IMR-90 (cell line): ENCODE measurements around the gene PARL. TPM values are rescaled to one million over a fixed set of nuclear protein-coding genes. Genes with fewer than 3 reads are reported as not detected.

Experiments used
- ATAC-seq: fragments of 200-7000 bp; cut with Tn5 transposase; 2 replicates; pipeline ENCODE4 v1.9.1; 2020; ENCODE audit warnings: low read depth, mild to moderate bottlenecking, moderate library complexity
- BruUV-seq: library from RNA; stranded (reverse); fragments of 400-500 nt; replicated peaks from 2 replicates; lab custom pipeline; 2021; lab: Mats Ljungman, UMichigan
- CTCF ChIA-PET: fragments of 300-600 bp; formaldehyde crosslinking; extraction: SDS; loops from one replicate; lab custom pipeline; 2021; ENCODE audit warnings: antibody characterized with exemption; lab: Yijun Ruan, JAX
- POLR2A ChIA-PET: fragments of 300-600 bp; sonication (Branson Sonifier 250); formaldehyde crosslinking; loops from one replicate; lab custom pipeline; 2022; ENCODE audit warnings: antibody characterized with exemption; ENCODE audit not compliant: unreplicated experiment; lab: Charles Lee
- DNase-seq: peaks from one replicate; pipeline ENCODE4 v3.0.0; 2013
- H2AFZ ChIP-seq: replicated peaks from 2 replicates; pipeline ENCODE3; 2013; ENCODE audit warnings: low read length, mild to moderate bottlenecking; ENCODE audit not compliant: poor library complexity
- H2AK5ac ChIP-seq: 2 replicates; pipeline ENCODE4 v1.6.1; 2013; ENCODE audit warnings: low read depth, low read length, inconsistent platforms
- H2AK9ac ChIP-seq: replicated peaks from 2 replicates; pipeline ENCODE3; 2013; ENCODE audit warnings: mild to moderate bottlenecking, low read depth, low read length, moderate library complexity; ENCODE audit not compliant: poor library complexity
- H2BK120ac ChIP-seq: 2 replicates; pipeline ENCODE4 v1.6.1; 2013; ENCODE audit warnings: low read depth, low read length, inconsistent platforms
- H2BK15ac ChIP-seq: 3 replicates; pipeline ENCODE4 v1.6.1; 2013; ENCODE audit warnings: low read depth, low read length, inconsistent platforms
- H2BK20ac ChIP-seq: 2 replicates; pipeline ENCODE4 v1.6.1; 2013; ENCODE audit warnings: low read depth, mild to moderate bottlenecking, inconsistent platforms, low read length, moderate library complexity
- H2BK5ac ChIP-seq: 2 replicates; pipeline ENCODE4 v1.6.1; 2013; ENCODE audit warnings: mild to moderate bottlenecking, low read depth, low read length, inconsistent platforms; ENCODE audit not compliant: poor library complexity, severe bottlenecking
- H3K14ac ChIP-seq: replicated peaks from 2 replicates; pipeline ENCODE4 v1.6.1; 2013; ENCODE audit warnings: low read depth, low read length, inconsistent platforms
- H3K18ac ChIP-seq: 2 replicates; pipeline ENCODE4 v1.6.1; 2013; ENCODE audit warnings: low read depth, low read length, control low read depth
- H3K23ac ChIP-seq: 2 replicates; pipeline ENCODE4 v1.6.1; 2013; ENCODE audit warnings: low read depth, low read length, inconsistent platforms
- H3K27ac ChIP-seq: 2 replicates; pipeline ENCODE4 v1.5.1; 2013; ENCODE audit warnings: mild to moderate bottlenecking, control low read depth, low read length; ENCODE audit not compliant: insufficient read depth
- H3K27me3 ChIP-seq: 2 replicates; pipeline ENCODE4 v1.6.1; 2013; ENCODE audit warnings: low read length; ENCODE audit not compliant: control insufficient read depth, insufficient read depth
- H3K36me3 ChIP-seq: 2 replicates; pipeline ENCODE4 v1.6.1; 2013; ENCODE audit warnings: low read length, mixed read lengths; ENCODE audit not compliant: control insufficient read depth, insufficient read depth
- H3K4ac ChIP-seq: 2 replicates; pipeline ENCODE4 v1.6.1; 2013; ENCODE audit warnings: low read depth, low read length, inconsistent platforms
- H3K4me1 ChIP-seq: 2 replicates; pipeline ENCODE4 v1.6.1; 2013; ENCODE audit warnings: low read length, mixed read lengths; ENCODE audit not compliant: control insufficient read depth, insufficient read depth
- H3K4me2 ChIP-seq: 2 replicates; pipeline ENCODE4 v1.6.1; 2013; ENCODE audit warnings: low read depth, mild to moderate bottlenecking, control low read depth, low read length, moderate library complexity
- H3K4me3 ChIP-seq: 2 replicates; pipeline ENCODE4 v1.5.1; 2013; ENCODE audit warnings: low read depth, mild to moderate bottlenecking, control low read depth, low read length, moderate library complexity; ENCODE audit not compliant: insufficient read depth
- H3K56ac ChIP-seq: 2 replicates; pipeline ENCODE4 v1.6.1; 2013; ENCODE audit warnings: low read length, inconsistent platforms; ENCODE audit not compliant: insufficient read depth; ENCODE audit errors: extremely low read depth
- H3K79me1 ChIP-seq, 2 experiments: 2 replicates each; pipeline ENCODE4 v1.6.1; 2013; ENCODE audit warnings: low read length in 2 of 2, inconsistent platforms in 1 of 2, low read depth in 1 of 2
- H3K9ac ChIP-seq: 2 replicates; pipeline ENCODE4 v1.6.1; 2013; ENCODE audit warnings: low read depth, low read length, control low read depth
- H3K9me1 ChIP-seq: 2 replicates; pipeline ENCODE4 v1.6.1; 2013; ENCODE audit warnings: low read length, inconsistent platforms; ENCODE audit not compliant: insufficient read depth
- H3K9me3 ChIP-seq: 2 replicates; pipeline ENCODE4 v1.6.1; 2013; ENCODE audit warnings: low read length; ENCODE audit not compliant: control insufficient read depth, insufficient read depth
- H4K20me1 ChIP-seq: 2 replicates; pipeline ENCODE4 v1.6.1; 2013; ENCODE audit warnings: low read length, inconsistent platforms; ENCODE audit not compliant: insufficient read depth
- H4K5ac ChIP-seq: 2 replicates; pipeline ENCODE4 v1.6.1; 2013; ENCODE audit warnings: mild to moderate bottlenecking, low read depth, low read length, control low read depth
- H4K8ac ChIP-seq, 2 experiments: 2 replicates each; pipeline ENCODE4 v1.6.1; 2013; ENCODE audit warnings: low read depth in 2 of 2, low read length in 2 of 2, control low read depth in 1 of 2, inconsistent platforms in 1 of 2
- H4K91ac ChIP-seq: 2 replicates; pipeline ENCODE4 v1.6.1; 2013; ENCODE audit warnings: low read depth, low read length, inconsistent platforms; ENCODE audit not compliant: insufficient read depth
- FOS ChIP-seq: fragments of 150-350 bp; IDR thresholded peaks from 2 replicates; pipeline ENCODE4 v1.6.1; 2016; ENCODE audit warnings: low read depth, low read length
- MAZ ChIP-seq: IDR thresholded peaks from 2 replicates; pipeline ENCODE4 v1.6.1; 2012; ENCODE audit warnings: low read depth, mild to moderate bottlenecking, low read length, improper control_type of control experiment, moderate library complexity, borderline replicate concordance
- MXI1 ChIP-seq: IDR thresholded peaks from 2 replicates; pipeline ENCODE4 v1.6.1; 2012; ENCODE audit warnings: low read depth, mild to moderate bottlenecking, low read length, moderate library complexity, borderline replicate concordance
- RAD21 ChIP-seq: IDR thresholded peaks from 2 replicates; pipeline ENCODE4 v1.6.1; 2012; ENCODE audit warnings: low read length, improper control_type of control experiment
- SMC3 ChIP-seq: fragments of 150-350 bp; IDR thresholded peaks from 2 replicates; pipeline ENCODE4 v1.6.1; 2016; ENCODE audit warnings: low read depth, mild to moderate bottlenecking, antibody characterized with exemption, low read length, moderate library complexity
- WGBS, 2 experiments: methylation state at CpG; one replicate each; pipeline versions ENCODE4 v1.1.5 to v1.1.7; 2013; ENCODE audit warnings: missing lambda C conversion rate in 2 of 2; ENCODE audit not compliant: insufficient read length in 1 of 2; ENCODE audit errors: extremely low coverage in 2 of 2; 5-methylcytosine and 5-hydroxymethylcytosine counted together
- dilution Hi-C: fragments of 300-500 bp; cut with HindIII; formaldehyde crosslinking; loops from one replicate; pipeline ENCODE4 v1.14.3; 2018; ENCODE audit warnings: low sequenced_read_pairs; ENCODE audit not compliant: unreplicated experiment
- in situ Hi-C: fragments of 300-500 bp; cut with MboI; formaldehyde crosslinking; loops from 3 replicates; pipeline ENCODE4 v1.14.3; 2019; ENCODE audit warnings: low sequenced_read_pairs, inconsistent platforms, mixed read lengths
- intact Hi-C: fragments of 100-400 bp; cut with micrococcal nuclease; formaldehyde crosslinking; loops from 2 replicates; pipeline ENCODE4 v1.10.0; 2022
- polyA plus RNA-seq, 3 experiments: library from polyadenylated mRNA; depleted of rRNA; stranded (reverse); fragments of >200 nt; gene quantifications; 2 replicates each; pipeline ENCODE4 v1.2.3, GENCODE V29; 2012; ENCODE audit warnings: low replicate concordance in 1 of 3
- total RNA-seq: library from RNA; depleted of rRNA; stranded (reverse); fragments of >200 nt; gene quantifications from 2 replicates; pipeline ENCODE4 v1.2.3, GENCODE V29; 2012

Gene PARL
- total and polyA plus RNA-seq, 2 of the 4 experiments (the other 2 are of a cell fraction), result 35.5 to 42.6 TPM

DNA sequence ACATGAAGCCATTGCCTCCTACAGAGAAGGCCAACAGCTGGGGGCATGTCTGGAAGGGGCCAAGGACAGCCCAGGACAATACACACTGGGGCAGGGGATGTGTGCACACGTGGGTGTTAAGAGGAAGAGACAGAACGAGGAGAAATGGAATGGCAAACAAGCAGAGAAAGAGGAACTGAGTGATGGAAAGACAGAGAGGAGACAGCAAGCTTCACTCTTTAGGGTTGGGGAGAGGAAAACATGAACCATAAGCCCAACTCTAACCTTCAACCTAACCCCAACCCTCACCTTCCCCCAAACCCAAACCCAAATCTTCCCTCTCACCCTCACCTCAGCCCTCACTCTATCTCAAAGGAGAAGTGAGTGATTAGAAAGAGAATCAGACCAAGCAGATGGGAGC, 11.9 kb upstream of the PARL start:
- no CpG with 5 or more reads among the region's 2 CpGs for WGBS, 2 experiments
- no peaks in the 10 kb centered on the region for H3K9me1 ChIP-seq
- no peak overlapping the region for H2BK20ac ChIP-seq
- no peak overlapping the region for H3K4me3 ChIP-seq
- no peak overlapping the region for H4K91ac ChIP-seq
- no peak for DNase-seq
- H3K14ac ChIP-seq, result no peak overlapping the region
- no peaks in the 10 kb centered on the region for H3K36me3 ChIP-seq
- H3K27me3 ChIP-seq, result peaks cover 32% of the 10 kb centered on the region
- no peak overlapping the region for H4K5ac ChIP-seq
- H2AK9ac ChIP-seq, result no peak overlapping the region
- no peaks in the 10 kb centered on the region for H4K20me1 ChIP-seq
- H3K4ac ChIP-seq, result no peak overlapping the region
- H3K9me3 ChIP-seq, result no peaks in the 10 kb centered on the region
- no peak overlapping the region; the same call in 1 of the 2 replicates for H3K23ac ChIP-seq
- no TSS peak for BruUV-seq
- H2BK15ac ChIP-seq, result no peak overlapping the region
- H3K27ac ChIP-seq, result no peak overlapping the region
- H3K4me1 ChIP-seq, result no peaks in the 10 kb centered on the region
- no peak overlapping the region for H3K9ac ChIP-seq
- TF ChIP-seq MXI1 (no peak), FOS (no peak), RAD21 (no peak), MAZ (no peak), SMC3 (no peak)
- H3K56ac ChIP-seq, result no peak overlapping the region
- in situ Hi-C loops (loop anchor here (10.0 kb wide), 3 partner anchors 118 to 388 kb away; partner anchors contain the start of gene ABCC5), dilution Hi-C loops (no loop called here), intact Hi-C loops (loop anchor here (5.0 kb wide), 1 partner anchor 281 kb away; no protein-coding TSS in a partner anchor)
- ChIA-PET POLR2A (no interaction called here), CTCF (no interaction called here)
- H3K4me2 ChIP-seq, result no peak overlapping the region
- no peak overlapping the region for H2BK120ac ChIP-seq
- no peak overlapping the region for H2BK5ac ChIP-seq
- H2AK5ac ChIP-seq, result no peak overlapping the region
- H4K8ac ChIP-seq, result no peak overlapping the region
- H3K79me1 ChIP-seq, result no peaks in the 10 kb centered on the region
- no peak for ATAC-seq
- no peak overlapping the region for H2AFZ ChIP-seq
- no peak overlapping the region for H3K18ac ChIP-seq
